ENCODE measurements around the gene PITPNC1. TPM values are rescaled to one million over a fixed set of nuclear protein-coding genes. Genes with fewer than 3 reads are reported as not detected.
"Not testable (repeated sequence)": the region's sequence is repeated elsewhere in the genome, so short reads cannot be mapped to it uniquely, and the experiment has no call there.

The PITPNC1 gene
- total RNA-seq, 1 experiment from 2014 or later = 23.1 TPM

- ATAC-seq (no peak), DNase-seq (peak; percentile 74)
- H3K9me3 ChIP-seq (ENCODE audit: low read length) = no peaks in the 10 kb centered on the region
- H3K36me3 ChIP-seq (ENCODE audit: low read depth, low read length) = no peaks in the 10 kb centered on the region
- peak; percentile 99 for TF ChIP-seq CTCF (conservative IDR thresholded peaks at IDR 0.05; ENCODE audit: low read depth, low read length)
- TF ChIP-seq EZH2phosphoT487 (IDR thresholded peaks at IDR 0.05; ENCODE audit: borderline replicate concordance, low read length) = no peak
- no peak for TF ChIP-seq EZH2 (IDR thresholded peaks at IDR 0.05; ENCODE audit: low read length, unreplicated experiment)
- H4K20me1 ChIP-seq (ENCODE audit: low read length) = no peaks in the 10 kb centered on the region
- ChIA-PET CTCF (interaction anchor here (1.0 kb wide), 1 partner anchor 88 kb away, joined by 6 read pairs; no protein-coding TSS in a partner anchor), POLR2A (ENCODE audit: unreplicated experiment) (interaction anchor here (0.6 kb wide), 1 partner anchor 227 kb away, joined by 8 read pairs; no protein-coding TSS in a partner anchor)
- BruUV-seq (replicated peaks) = no TSS peak
- no peaks in the 10 kb centered on the region for H3K9me2 ChIP-seq (replicated peaks; ENCODE audit: low read length)
- H3K4me1 ChIP-seq (ENCODE audit: insufficient read depth, low read length) = peaks cover 20% of the 10 kb centered on the region
- H3K27ac ChIP-seq (ENCODE audit: low read length) = peak overlapping the region; percentile 17; the same call in 1 of the 2 replicates
- no peak overlapping the region for H3K9ac ChIP-seq (ENCODE audit: low read length)
- no peak overlapping the region for H2AFZ ChIP-seq (ENCODE audit: low read length)
- H3K4me2 ChIP-seq (ENCODE audit: low read length) = no peak overlapping the region
- H3K4me3 ChIP-seq (ENCODE audit: low read length) = no peak overlapping the region
- peaks cover 10% of the 10 kb centered on the region for H3K79me2 ChIP-seq (ENCODE audit: low read length)
- H3K27me3 ChIP-seq (ENCODE audit: low read length) = no peaks in the 10 kb centered on the region
- H3F3A ChIP-seq (ENCODE audit: low read length, unreplicated experiment) = peaks cover 10% of the 10 kb centered on the region
- intact Hi-C loops (cut with micrococcal nuclease) = no loop called here
Observed at GRCh38 chr17:67386965-67387551, 10.0 kb downstream of the PITPNC1 start.

GRCh38 chr17:67388536-67388935 is 11.5 kb downstream of the PITPNC1 start:
- H3K4me2 ChIP-seq (ENCODE audit: low read length); H4K20me1 ChIP-seq (ENCODE audit: low read length); H2AFZ ChIP-seq (ENCODE audit: low read length); DNase-seq; ATAC-seq; intact Hi-C loops (cut with micrococcal nuclease); H3K36me3 ChIP-seq (ENCODE audit: low read depth, low read length); H3K27ac ChIP-seq (ENCODE audit: low read length); H3K9me3 ChIP-seq (ENCODE audit: low read length); BruUV-seq (replicated peaks); H3F3A ChIP-seq (ENCODE audit: low read length, unreplicated experiment); H3K9me2 ChIP-seq (replicated peaks; ENCODE audit: low read length); H3K4me3 ChIP-seq (ENCODE audit: low read length); H3K27me3 ChIP-seq (ENCODE audit: low read length); CTCF ChIA-PET; POLR2A ChIA-PET (ENCODE audit: unreplicated experiment): not testable (repeated sequence)
- Histone ChIP-seq H3K9ac (ENCODE audit: low read length) (peak overlapping the region; percentile 75; the same call in 1 of the 2 replicates), H3K4me1 (ENCODE audit: insufficient read depth, low read length) (peaks cover 22% of the 10 kb centered on the region), H3K79me2 (ENCODE audit: low read length) (peaks cover 15% of the 10 kb centered on the region)

- peaks cover 22% of the 10 kb centered on the region for H3K4me1 ChIP-seq (ENCODE audit: insufficient read depth, low read length)
Observed at GRCh38 chr17:67388986-67389385, 11.9 kb downstream of the PITPNC1 start.

More at GRCh38 chr17:67388986-67389385, 11.9 kb downstream of the PITPNC1 start:
- no peak overlapping the region for H3K4me2 ChIP-seq (ENCODE audit: low read length)
- POLR2A ChIA-PET (ENCODE audit: unreplicated experiment) = no interaction called here
- H3K4me3 ChIP-seq (ENCODE audit: low read length) = no peak overlapping the region
- H3K36me3 ChIP-seq (ENCODE audit: low read depth, low read length) = no peaks in the 10 kb centered on the region
- no peaks in the 10 kb centered on the region for H3K27me3 ChIP-seq (ENCODE audit: low read length)
- CTCF ChIA-PET = interaction anchor here (0.6 kb wide), 1 partner anchor 178 kb away, joined by 4 read pairs; no protein-coding TSS in a partner anchor
- peak overlapping the region; percentile 75; the same call in 1 of the 2 replicates for H3K9ac ChIP-seq (ENCODE audit: low read length)
- no TSS peak for BruUV-seq (replicated peaks)
- H4K20me1 ChIP-seq (ENCODE audit: low read length) = no peaks in the 10 kb centered on the region
- TF ChIP-seq EZH2phosphoT487 (IDR thresholded peaks at IDR 0.05; ENCODE audit: borderline replicate concordance, low read length) (no peak), EZH2 (IDR thresholded peaks at IDR 0.05; ENCODE audit: low read length, unreplicated experiment) (no peak), CTCF (conservative IDR thresholded peaks at IDR 0.05; ENCODE audit: low read depth, low read length) (no peak)
- ATAC-seq = no peak
- no peaks in the 10 kb centered on the region for H3K9me2 ChIP-seq (replicated peaks; ENCODE audit: low read length)
- intact Hi-C loops (cut with micrococcal nuclease) = no loop called here
- H3K9me3 ChIP-seq (ENCODE audit: low read length) = no peaks in the 10 kb centered on the region
- no peak overlapping the region for H2AFZ ChIP-seq (ENCODE audit: low read length)
- peaks cover 15% of the 10 kb centered on the region for H3K79me2 ChIP-seq (ENCODE audit: low read length)
- peak overlapping the region; percentile 93 for H3K27ac ChIP-seq (ENCODE audit: low read length)
- no peak for DNase-seq
- peaks cover 10% of the 10 kb centered on the region for H3F3A ChIP-seq (ENCODE audit: low read length, unreplicated experiment)

All from PC-3 (cell line).